ENCODE data around the gene GALK2.
"Not testable (repeated sequence)": the region's sequence is repeated elsewhere in the genome, so short reads cannot be mapped to it uniquely, and the experiment has no call there.

DNA sequence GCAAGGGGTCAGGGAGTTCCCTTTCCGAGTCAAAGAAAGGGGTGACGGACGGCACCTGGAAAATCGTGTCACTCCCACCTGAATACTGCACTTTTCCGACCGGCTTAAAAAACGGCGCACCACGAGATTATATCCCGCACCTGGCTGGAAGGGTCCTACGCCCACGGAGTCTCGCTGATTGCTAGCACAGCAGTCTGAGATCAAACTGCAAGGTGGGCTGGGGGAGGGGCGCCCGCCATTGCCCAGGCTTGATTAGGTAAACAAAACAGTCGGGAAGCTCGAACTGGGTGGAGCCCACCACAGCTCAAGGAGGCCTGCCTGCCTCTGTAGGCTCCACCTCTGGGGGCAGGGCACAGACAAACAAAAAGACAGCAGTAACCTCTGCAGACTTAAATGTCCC lies 184.4 kb downstream of the GALK2 start:
- TF ChIP-seq, protein P1, sequence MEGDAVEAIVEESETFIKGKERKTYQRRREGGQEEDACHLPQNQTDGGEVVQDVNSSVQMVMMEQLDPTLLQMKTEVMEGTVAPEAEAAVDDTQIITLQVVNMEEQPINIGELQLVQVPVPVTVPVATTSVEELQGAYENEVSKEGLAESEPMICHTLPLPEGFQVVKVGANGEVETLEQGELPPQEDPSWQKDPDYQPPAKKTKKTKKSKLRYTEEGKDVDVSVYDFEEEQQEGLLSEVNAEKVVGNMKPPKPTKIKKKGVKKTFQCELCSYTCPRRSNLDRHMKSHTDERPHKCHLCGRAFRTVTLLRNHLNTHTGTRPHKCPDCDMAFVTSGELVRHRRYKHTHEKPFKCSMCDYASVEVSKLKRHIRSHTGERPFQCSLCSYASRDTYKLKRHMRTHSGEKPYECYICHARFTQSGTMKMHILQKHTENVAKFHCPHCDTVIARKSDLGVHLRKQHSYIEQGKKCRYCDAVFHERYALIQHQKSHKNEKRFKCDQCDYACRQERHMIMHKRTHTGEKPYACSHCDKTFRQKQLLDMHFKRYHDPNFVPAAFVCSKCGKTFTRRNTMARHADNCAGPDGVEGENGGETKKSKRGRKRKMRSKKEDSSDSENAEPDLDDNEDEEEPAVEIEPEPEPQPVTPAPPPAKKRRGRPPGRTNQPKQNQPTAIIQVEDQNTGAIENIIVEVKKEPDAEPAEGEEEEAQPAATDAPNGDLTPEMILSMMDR (IDR thresholded peaks at IDR 0.05; ENCODE audit: poor library complexity): not testable (repeated sequence)
- TF ChIP-seq EZH2 (IDR thresholded peaks at IDR 0.05; ENCODE audit: borderline replicate concordance); EZH2phosphoT487 (IDR thresholded peaks at IDR 0.05; ENCODE audit: low read depth, severe bottlenecking, unreplicated experiment): not testable (repeated sequence)

All from hepatocyte (in vitro differentiated cells).